ENCODE results near the gene VPS13A.

Gene VPS13A

GRCh38 chr9:77271023-77271690 is 93.8 kb downstream of the VPS13A start:
- Histone ChIP-seq H3K4me3 (ENCODE audit: insufficient read length, low read depth) (no peak overlapping the region), H3K9ac (ENCODE audit: insufficient read length, low read depth) (no peak overlapping the region), H3K4me1 (ENCODE audit: insufficient read depth, insufficient read length) (peaks cover 3% of the 10 kb centered on the region), H3K27me3 (ENCODE audit: insufficient read depth, insufficient read length) (no peaks in the 10 kb centered on the region), H3K9me3 (ENCODE audit: insufficient read depth, low read length) (no peaks in the 10 kb centered on the region), H3K36me3 (ENCODE audit: insufficient read depth, insufficient read length, low read length) (no peaks in the 10 kb centered on the region)
- TF ChIP-seq ZNF274 (IDR thresholded peaks at IDR 0.05; ENCODE audit: low read depth, low read length) (no peak), YY1 (IDR thresholded peaks at IDR 0.05; ENCODE audit: insufficient read depth, insufficient read length) (no peak)
- no peak for DNase-seq (ENCODE audit: low read depth, low spot score)

GRCh38 chr9:77276799-77277198 is 99.5 kb downstream of the VPS13A start:
- H3K9ac ChIP-seq (ENCODE audit: insufficient read length, low read depth): no peak overlapping the region

GRCh38 chr9:77277719-77278118 is 100.4 kb downstream of the VPS13A start:
- H3K9ac ChIP-seq (ENCODE audit: insufficient read length, low read depth): no peak overlapping the region
- H3K36me3 ChIP-seq (ENCODE audit: insufficient read depth, insufficient read length, low read length): peaks cover 3% of the 10 kb centered on the region
- H3K4me3 ChIP-seq (ENCODE audit: insufficient read length, low read depth): no peak overlapping the region
- H3K9me3 ChIP-seq (ENCODE audit: insufficient read depth, low read length): no peaks in the 10 kb centered on the region
- DNase-seq (ENCODE audit: low read depth, low spot score): no peak
- TF ChIP-seq ZNF274 (IDR thresholded peaks at IDR 0.05; ENCODE audit: low read depth, low read length) (no peak), YY1 (IDR thresholded peaks at IDR 0.05; ENCODE audit: insufficient read depth, insufficient read length) (no peak), SUZ12 (IDR thresholded peaks at IDR 0.05; ENCODE audit: extremely low read depth, insufficient read depth, insufficient read length) (no peak)
- no peaks in the 10 kb centered on the region for H3K4me1 ChIP-seq (ENCODE audit: insufficient read depth, insufficient read length)
- no peaks in the 10 kb centered on the region for H3K27me3 ChIP-seq (ENCODE audit: insufficient read depth, insufficient read length)

More at GRCh38 chr9:77276799-77277198, 99.5 kb downstream of the VPS13A start:
- TF ChIP-seq SUZ12 (IDR thresholded peaks at IDR 0.05; ENCODE audit: extremely low read depth, insufficient read depth, insufficient read length): no peak
- no peak for TF ChIP-seq ZNF274 (IDR thresholded peaks at IDR 0.05; ENCODE audit: low read depth, low read length)
- TF ChIP-seq YY1 (IDR thresholded peaks at IDR 0.05; ENCODE audit: insufficient read depth, insufficient read length): no peak
- Histone ChIP-seq H3K9me3 (ENCODE audit: insufficient read depth, low read length) (no peaks in the 10 kb centered on the region), H3K4me3 (ENCODE audit: insufficient read length, low read depth) (no peak overlapping the region), H3K36me3 (ENCODE audit: insufficient read depth, insufficient read length, low read length) (no peaks in the 10 kb centered on the region), H3K27me3 (ENCODE audit: insufficient read depth, insufficient read length) (no peaks in the 10 kb centered on the region), H3K4me1 (ENCODE audit: insufficient read depth, insufficient read length) (no peaks in the 10 kb centered on the region)
- DNase-seq (ENCODE audit: low read depth, low spot score): no peak

- peaks cover 5% of the 10 kb centered on the region for H3K36me3 ChIP-seq (ENCODE audit: insufficient read depth, insufficient read length, low read length)
- 0 out of 2 replicates have a peak, but pooled peaks cover 5% of the 10 kb centered on the region for H3K9me3 ChIP-seq (ENCODE audit: insufficient read depth, low read length)
- no peak overlapping the region for H3K4me3 ChIP-seq (ENCODE audit: insufficient read length, low read depth)
- TF ChIP-seq YY1 (IDR thresholded peaks at IDR 0.05; ENCODE audit: insufficient read depth, insufficient read length): no peak
- TF ChIP-seq SUZ12 (IDR thresholded peaks at IDR 0.05; ENCODE audit: extremely low read depth, insufficient read depth, insufficient read length): no peak
- no peaks in the 10 kb centered on the region for H3K27me3 ChIP-seq (ENCODE audit: insufficient read depth, insufficient read length)
- no peak for DNase-seq (ENCODE audit: low read depth, low spot score)
- no peaks in the 10 kb centered on the region for H3K4me1 ChIP-seq (ENCODE audit: insufficient read depth, insufficient read length)
- H3K9ac ChIP-seq (ENCODE audit: insufficient read length, low read depth): no peak overlapping the region
These were observed 106.7 kb downstream of the VPS13A start for GRCh38 chr9:77283991-77284390.

- Histone ChIP-seq H3K27me3 (ENCODE audit: insufficient read depth, insufficient read length) (no peaks in the 10 kb centered on the region), H3K36me3 (ENCODE audit: insufficient read depth, insufficient read length, low read length) (peaks cover 5% of the 10 kb centered on the region), H3K4me3 (ENCODE audit: insufficient read length, low read depth) (no peak overlapping the region), H3K9ac (ENCODE audit: insufficient read length, low read depth) (no peak overlapping the region), H3K4me1 (ENCODE audit: insufficient read depth, insufficient read length) (no peaks in the 10 kb centered on the region), H3K9me3 (ENCODE audit: insufficient read depth, low read length) (0 out of 2 replicates have a peak, but pooled peaks cover 5% of the 10 kb centered on the region)
- TF ChIP-seq YY1 (IDR thresholded peaks at IDR 0.05; ENCODE audit: insufficient read depth, insufficient read length) (no peak), ZNF274 (IDR thresholded peaks at IDR 0.05; ENCODE audit: low read depth, low read length) (no peak), SUZ12 (IDR thresholded peaks at IDR 0.05; ENCODE audit: extremely low read depth, insufficient read depth, insufficient read length) (no peak)
- no peak for DNase-seq (ENCODE audit: low read depth, low spot score)
These were observed 107.3 kb downstream of the VPS13A start for GRCh38 chr9:77284616-77285015.

- no peak overlapping the region for H3K4me3 ChIP-seq (ENCODE audit: insufficient read length, low read depth)
- H3K36me3 ChIP-seq (ENCODE audit: insufficient read depth, insufficient read length, low read length): peaks cover under 1% of the 10 kb centered on the region
- DNase-seq (ENCODE audit: low read depth, low spot score): no peak
- no peak overlapping the region for H3K9ac ChIP-seq (ENCODE audit: insufficient read length, low read depth)
- H3K9me3 ChIP-seq (ENCODE audit: insufficient read depth, low read length): 0 out of 2 replicates have a peak, but pooled peaks cover 5% of the 10 kb centered on the region
- no peak for TF ChIP-seq YY1 (IDR thresholded peaks at IDR 0.05; ENCODE audit: insufficient read depth, insufficient read length)
- TF ChIP-seq ZNF274 (IDR thresholded peaks at IDR 0.05; ENCODE audit: low read depth, low read length): no peak
- no peak for TF ChIP-seq SUZ12 (IDR thresholded peaks at IDR 0.05; ENCODE audit: extremely low read depth, insufficient read depth, insufficient read length)
- no peaks in the 10 kb centered on the region for H3K4me1 ChIP-seq (ENCODE audit: insufficient read depth, insufficient read length)
- H3K27me3 ChIP-seq (ENCODE audit: insufficient read depth, insufficient read length): no peaks in the 10 kb centered on the region
These were observed 113.0 kb downstream of the VPS13A start for GRCh38 chr9:77290373-77290772.

GRCh38 chr9:77291714-77292113 is 114.4 kb downstream of the VPS13A start:
- Histone ChIP-seq H3K4me3 (ENCODE audit: insufficient read length, low read depth) (no peak overlapping the region), H3K27me3 (ENCODE audit: insufficient read depth, insufficient read length) (no peaks in the 10 kb centered on the region), H3K36me3 (ENCODE audit: insufficient read depth, insufficient read length, low read length) (peaks cover 4% of the 10 kb centered on the region), H3K4me1 (ENCODE audit: insufficient read depth, insufficient read length) (no peaks in the 10 kb centered on the region), H3K9ac (ENCODE audit: insufficient read length, low read depth) (no peak overlapping the region), H3K9me3 (ENCODE audit: insufficient read depth, low read length) (0 out of 2 replicates have a peak, but pooled peaks cover 5% of the 10 kb centered on the region)
- TF ChIP-seq SUZ12 (IDR thresholded peaks at IDR 0.05; ENCODE audit: extremely low read depth, insufficient read depth, insufficient read length): no peak
- no peak for TF ChIP-seq YY1 (IDR thresholded peaks at IDR 0.05; ENCODE audit: insufficient read depth, insufficient read length)
- peak; percentile 28 for DNase-seq (ENCODE audit: low read depth, low spot score)

Data from NT2/D1 (cell line).